ENCODE results near the gene IRF2BP1.

- TF ChIP-seq, protein P1, sequence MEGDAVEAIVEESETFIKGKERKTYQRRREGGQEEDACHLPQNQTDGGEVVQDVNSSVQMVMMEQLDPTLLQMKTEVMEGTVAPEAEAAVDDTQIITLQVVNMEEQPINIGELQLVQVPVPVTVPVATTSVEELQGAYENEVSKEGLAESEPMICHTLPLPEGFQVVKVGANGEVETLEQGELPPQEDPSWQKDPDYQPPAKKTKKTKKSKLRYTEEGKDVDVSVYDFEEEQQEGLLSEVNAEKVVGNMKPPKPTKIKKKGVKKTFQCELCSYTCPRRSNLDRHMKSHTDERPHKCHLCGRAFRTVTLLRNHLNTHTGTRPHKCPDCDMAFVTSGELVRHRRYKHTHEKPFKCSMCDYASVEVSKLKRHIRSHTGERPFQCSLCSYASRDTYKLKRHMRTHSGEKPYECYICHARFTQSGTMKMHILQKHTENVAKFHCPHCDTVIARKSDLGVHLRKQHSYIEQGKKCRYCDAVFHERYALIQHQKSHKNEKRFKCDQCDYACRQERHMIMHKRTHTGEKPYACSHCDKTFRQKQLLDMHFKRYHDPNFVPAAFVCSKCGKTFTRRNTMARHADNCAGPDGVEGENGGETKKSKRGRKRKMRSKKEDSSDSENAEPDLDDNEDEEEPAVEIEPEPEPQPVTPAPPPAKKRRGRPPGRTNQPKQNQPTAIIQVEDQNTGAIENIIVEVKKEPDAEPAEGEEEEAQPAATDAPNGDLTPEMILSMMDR (IDR thresholded peaks at IDR 0.05), result no peak
- TF ChIP-seq EP300 (IDR thresholded peaks at IDR 0.05) (no peak), POLR2A (IDR thresholded peaks at IDR 0.05; ENCODE audit: low read depth) (no peak)
Observed at GRCh38 chr19:45876411-45877197, 9.3 kb downstream of the IRF2BP1 start.

Measured in esophagus muscularis mucosa (tissue), 4 donors.